GM10847 (cell line): ENCODE data around the gene MOB3A.

Experiments
- POLR2A ChIP-seq: IDR thresholded peaks from 2 replicates; pipeline ENCODE4 v1.6.1; 2011; ENCODE audit not compliant: insufficient read length; ENCODE audit errors: extremely low read depth

Gene MOB3A

GRCh38 chr19:2039089-2039958 lies 56.8 kb downstream of the MOB3A start:
- no peak for TF ChIP-seq POLR2A

GRCh38 chr19:2038284-2039088 lies 57.6 kb downstream of the MOB3A start:
- TF ChIP-seq POLR2A: no peak

- TF ChIP-seq POLR2A: no peak
Measured at GRCh38 chr19:2037651-2038255, 58.4 kb downstream of the MOB3A start.

- no peak for TF ChIP-seq POLR2A
Measured at GRCh38 chr19:2036424-2036823, 59.7 kb downstream of the MOB3A start.

- no peak for TF ChIP-seq POLR2A
Measured at GRCh38 chr19:2035590-2035991, 60.5 kb downstream of the MOB3A start.

GRCh38 chr19:2034729-2035589 lies 61.2 kb downstream of the MOB3A start:
- TF ChIP-seq POLR2A: no peak

GRCh38 chr19:2033825-2034159 lies 62.3 kb downstream of the MOB3A start:
- no peak for TF ChIP-seq POLR2A

GRCh38 chr19:2033115-2033824 lies 62.9 kb downstream of the MOB3A start:
- TF ChIP-seq POLR2A: no peak

- no peak for TF ChIP-seq POLR2A
Measured at GRCh38 chr19:2032296-2032941, 63.7 kb downstream of the MOB3A start.

- no peak for TF ChIP-seq POLR2A
Measured at GRCh38 chr19:2027361-2027760, 68.8 kb downstream of the MOB3A start.

- TF ChIP-seq POLR2A: no peak
Measured at GRCh38 chr19:2026770-2027169, 69.4 kb downstream of the MOB3A start.

GRCh38 chr19:2022289-2022688 lies 73.8 kb downstream of the MOB3A start:
- TF ChIP-seq POLR2A: no peak

GRCh38 chr19:2021453-2022140 lies 74.5 kb downstream of the MOB3A start:
- no peak for TF ChIP-seq POLR2A
